Measurements from ENCODE around the gene PPIH.
"Not testable (repeated sequence)": the region's sequence is repeated elsewhere in the genome, so short reads cannot be mapped to it uniquely, and the experiment has no call there.

The PPIH gene

DNA sequence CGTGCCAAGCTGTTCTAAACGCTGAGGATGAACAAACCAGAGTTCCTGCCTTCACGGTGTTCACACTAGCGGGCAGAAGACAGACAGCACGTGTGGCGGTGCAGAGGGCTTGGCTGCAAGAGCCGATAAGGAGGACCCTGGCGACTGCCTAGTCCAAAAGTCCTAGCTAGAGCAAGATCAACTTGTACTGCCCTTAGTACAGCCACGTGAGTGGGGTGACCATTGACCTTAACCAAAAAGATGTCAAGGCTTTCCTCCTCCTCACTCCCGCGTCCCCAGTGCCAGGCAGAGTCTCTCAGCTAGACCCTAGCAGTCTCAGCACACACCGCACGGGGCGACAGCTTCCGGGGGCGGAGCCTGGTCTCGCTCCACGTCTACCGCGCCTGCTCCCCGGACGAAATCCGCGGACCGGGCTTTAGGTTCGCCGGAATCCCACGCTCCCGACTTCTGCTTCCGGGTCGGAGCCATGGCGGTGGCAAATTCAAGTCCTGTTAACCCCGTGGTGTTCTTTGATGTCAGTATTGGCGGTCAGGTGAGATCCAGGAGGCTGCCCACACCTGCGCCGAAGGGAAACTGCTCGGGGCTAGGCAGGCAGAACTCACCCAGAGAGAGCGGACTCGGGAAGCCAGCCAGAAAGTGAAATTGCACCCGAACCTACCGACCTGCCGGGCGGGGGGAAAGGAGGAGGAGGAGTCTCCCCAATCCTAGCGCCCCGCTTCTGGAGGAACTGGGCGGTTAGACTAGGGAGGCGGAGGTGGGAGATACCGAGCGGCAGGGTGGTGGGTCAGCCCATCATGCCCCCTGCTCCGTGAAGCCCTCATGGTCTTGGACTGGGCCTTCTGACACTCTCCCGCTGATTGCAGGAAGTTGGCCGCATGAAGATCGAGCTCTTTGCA, at the start of gene PPIH:
Gene PPIH, plus strand, starts transcription at position 443 of the 896 bp plus-strand sequence. Its CDS starts 24 bp downstream, at position 467.
- FAIRE-seq = peak; percentile 85

DNA sequence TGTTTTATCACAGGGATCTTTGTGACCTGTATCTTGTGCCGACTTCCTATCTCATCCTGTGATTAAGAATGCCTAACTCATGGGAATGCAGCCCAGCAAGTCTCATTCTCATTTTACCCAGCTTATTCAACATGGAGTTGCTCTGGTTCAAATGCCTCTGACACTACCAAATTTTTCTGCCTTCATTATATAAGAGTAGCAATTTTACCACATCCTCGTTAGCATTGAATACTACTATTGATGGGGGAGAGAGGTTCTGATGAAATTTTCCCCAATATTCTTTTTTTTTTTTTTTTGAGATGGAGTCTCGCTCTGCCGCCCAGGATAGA, 44.5 kb upstream of the PPIH start:
- no peak for FAIRE-seq

DNA sequence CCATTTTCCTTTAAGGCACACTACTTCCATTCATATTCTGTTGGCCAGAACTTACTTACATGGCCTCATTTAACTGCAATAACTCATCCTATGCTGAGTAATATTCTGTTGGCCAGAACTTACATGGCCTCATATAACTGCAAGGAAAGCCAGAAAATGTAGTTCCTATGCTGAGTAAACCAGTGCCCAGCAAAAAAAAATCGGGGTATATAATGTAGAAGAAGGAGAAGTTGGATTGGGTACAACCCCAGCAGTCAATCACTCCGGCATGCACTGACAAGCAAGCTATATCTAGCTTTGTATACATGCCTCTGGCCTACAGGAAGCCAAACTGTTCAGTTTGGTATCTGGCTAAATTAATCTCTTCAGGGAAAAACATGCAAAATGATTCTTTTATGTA, 39.4 kb upstream of the PPIH start:
- FAIRE-seq = no peak

DNA sequence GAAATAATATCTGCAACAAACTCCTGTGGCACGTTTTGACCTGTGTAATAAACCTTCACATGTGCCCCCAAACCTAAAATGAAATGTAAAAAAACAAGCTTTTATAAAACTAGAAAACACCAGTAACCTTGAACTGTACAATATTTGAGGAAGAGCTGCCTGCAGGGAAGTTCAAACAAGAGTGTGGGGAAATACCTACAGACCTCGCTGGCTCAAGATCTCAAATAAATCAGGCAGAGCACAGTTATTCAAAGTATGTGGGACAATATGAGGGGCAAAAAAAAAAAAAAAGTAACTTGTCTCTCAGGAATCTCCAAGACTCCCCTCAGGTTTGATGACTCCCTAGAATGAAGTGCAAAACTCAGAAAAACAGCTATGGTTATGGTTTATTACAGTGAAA, 37.9 kb upstream of the PPIH start:
- no peak for FAIRE-seq

DNA sequence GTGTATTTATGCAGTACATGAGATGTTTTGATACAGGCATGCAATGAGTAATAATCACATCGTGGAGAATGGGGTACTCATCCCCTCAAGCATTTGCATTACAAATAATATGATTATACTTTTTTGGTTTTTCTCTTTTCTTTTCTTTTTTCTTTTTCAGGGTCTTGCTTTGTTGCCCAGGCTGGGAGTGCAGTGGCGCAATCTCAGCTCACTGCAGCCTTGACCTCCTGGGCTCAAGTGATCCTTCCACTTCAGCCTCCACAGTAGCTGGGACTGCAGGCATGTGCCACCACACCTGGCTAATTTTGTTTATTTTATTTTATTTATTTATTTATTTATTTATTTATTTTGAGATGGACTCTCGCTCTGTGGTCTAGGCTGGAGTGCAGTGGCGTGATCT, 37.0 kb upstream of the PPIH start:
- FAIRE-seq = not testable (repeated sequence)

DNA sequence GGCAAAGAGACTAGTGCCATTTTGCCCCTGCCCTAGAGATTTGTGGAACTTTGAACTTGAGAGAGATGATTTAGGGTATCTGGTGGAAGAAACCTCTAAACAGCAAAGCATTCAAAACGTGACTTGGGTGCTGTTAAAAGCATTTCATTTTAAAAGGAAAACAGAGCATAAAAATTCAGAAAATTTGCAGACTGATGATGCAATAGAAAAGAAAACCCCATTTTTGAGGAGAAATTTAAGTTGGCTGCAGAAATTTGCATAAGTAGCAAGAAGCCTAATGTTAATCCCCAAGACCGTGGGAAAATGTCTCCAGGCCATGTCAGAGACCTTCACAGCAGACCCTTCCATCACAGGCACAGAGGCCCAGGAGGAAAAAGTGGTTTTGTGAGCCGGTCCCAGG, 31.0 kb upstream of the PPIH start:
- FAIRE-seq = not testable (repeated sequence)

DNA sequence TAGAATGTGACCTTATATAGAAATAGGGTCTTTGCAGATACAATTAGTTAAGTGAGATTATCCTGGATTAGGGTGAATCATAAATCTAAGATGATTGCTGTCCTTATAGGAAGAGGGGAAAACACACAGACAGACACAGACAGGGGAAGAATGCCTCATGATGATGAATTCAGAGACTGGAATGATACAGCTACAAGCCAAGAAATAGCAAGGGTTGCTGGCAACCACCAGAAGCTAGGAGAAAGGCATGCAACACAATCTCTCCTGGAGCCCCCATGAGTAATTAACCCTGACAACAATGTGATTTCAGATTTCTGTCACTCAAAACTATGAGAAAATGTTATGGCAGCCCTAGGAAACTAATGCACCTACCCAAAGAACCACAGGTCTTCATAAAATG, 19.1 kb upstream of the PPIH start:
- FAIRE-seq = no peak

DNA sequence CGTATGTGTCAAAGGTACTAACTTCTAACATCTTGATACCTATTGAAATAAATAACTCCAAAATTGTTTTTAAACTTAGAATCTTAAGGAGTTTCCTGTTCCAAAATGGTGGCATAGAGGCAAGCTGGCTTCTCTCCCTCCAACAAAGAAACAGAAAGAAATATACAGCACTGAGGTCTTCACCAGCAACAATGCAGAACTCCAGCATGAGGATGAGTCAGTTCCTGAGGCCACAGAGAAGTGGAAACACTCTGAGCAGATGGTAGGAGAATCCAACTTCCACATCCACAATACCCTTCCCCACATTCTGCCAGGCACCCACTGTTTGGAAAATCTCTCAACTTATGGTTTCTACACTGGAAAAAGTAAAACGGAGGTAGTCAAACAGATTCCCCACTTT, 12.2 kb upstream of the PPIH start:
- no peak for FAIRE-seq

DNA sequence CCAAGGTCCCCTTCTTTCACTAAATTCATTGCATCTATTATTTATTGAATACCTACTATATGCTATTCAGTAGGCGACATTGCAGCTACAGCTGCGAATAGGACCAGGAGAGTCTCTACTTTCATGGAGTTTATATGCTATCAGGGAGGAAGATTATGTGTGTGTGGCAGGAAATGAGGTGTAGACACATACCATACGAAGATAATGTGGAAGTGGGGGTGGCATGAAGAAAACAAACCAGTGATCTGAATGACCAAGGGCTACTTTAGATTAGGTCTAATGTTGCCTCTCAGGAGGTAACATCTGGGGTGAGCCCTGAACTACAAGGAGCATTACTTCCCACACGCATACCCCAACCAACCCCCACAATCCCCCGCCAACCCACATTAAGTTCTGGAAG, 1.0 kb upstream of the PPIH start:
- no peak for FAIRE-seq

DNA sequence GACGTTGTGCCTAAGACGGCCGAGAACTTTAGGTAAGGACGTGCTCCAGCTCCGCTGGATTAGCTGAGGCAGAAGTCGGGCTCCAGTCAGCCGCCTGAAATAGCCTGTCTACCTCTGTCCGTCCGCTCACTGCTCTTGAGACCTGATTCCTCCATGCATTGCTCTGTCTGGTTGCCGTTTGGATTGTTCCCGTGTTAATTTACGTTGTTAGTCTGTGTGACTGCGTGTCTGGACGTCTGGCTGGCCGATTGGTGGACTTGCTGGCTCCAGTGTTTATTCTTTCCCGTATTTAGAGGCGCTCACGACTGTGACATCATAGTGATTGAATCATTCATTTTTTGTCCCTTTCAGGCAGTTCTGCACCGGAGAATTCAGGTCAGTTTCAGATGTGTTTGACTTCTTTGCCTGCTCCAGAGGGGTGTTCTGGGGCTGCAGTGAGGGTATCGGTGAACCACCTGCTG, 684 bp downstream of the PPIH start:
- no peak for FAIRE-seq

DNA sequence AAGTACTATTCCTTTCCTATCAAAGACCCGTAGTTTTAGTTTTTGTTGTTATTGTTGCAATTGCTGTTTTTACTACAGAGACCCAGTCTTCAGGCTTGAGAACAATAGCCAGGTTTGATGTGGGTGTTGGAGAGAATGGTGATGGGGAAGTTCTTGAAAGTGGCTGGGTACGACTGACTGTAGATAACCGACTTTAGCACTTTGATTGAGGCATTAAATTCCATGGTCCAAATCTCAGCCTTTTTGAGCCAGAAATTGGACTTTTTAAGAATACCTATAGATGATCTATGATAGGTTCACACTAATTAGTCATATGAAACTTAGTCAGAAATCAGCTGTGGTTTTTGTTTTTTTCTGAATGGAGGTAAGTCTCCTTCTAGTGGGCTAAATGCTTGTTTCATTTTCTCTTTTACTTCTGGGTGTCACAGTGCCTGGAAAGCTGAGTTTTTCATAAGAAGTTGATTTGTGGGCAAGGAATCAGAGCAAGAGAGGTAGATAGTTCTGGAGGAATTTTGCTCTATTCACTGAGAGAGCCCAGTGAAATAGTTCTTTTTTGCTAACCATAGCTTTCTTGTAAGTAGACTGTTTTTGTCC, 2.8 kb downstream of the PPIH start:
- no peak for FAIRE-seq

DNA sequence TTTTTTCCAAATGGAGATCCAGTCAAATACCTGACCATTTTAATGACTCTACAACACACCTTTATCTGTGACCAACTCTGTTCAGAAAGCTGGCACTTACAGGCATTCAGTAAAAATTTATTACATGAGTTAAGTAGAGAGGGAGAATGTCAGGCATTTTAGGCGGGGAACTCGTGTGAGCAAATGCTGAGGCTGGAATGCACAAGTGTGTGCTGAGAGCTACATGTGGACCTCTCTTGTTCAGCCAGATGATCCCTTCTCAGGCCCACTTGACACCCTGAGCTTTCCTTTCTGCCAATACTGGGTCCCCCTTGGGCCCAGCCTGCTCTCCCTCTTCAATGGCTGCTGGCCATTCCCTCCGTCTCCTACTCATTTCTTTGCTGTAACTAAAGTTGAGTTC, 11.7 kb downstream of the PPIH start:
- no peak for FAIRE-seq

DNA sequence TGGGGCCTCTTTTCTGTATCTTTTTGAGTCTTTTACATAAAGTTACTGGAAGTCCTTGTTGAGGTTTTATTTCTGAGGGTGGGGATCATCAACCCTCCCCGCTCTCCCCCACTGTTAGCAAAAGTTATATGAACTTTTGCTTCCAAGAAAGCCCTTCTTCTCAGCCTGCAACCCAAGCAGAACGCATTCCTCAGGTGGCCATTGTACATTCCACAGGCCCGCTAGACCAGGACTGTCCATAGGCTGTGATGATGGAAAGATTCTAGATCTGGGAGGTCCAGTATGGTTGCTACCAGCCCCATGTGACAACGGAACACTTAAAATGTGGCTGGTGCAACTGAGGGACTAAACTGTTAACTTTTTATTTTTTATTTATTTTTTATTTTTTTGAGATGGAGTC, 12.2 kb downstream of the PPIH start:
- FAIRE-seq = no peak

DNA sequence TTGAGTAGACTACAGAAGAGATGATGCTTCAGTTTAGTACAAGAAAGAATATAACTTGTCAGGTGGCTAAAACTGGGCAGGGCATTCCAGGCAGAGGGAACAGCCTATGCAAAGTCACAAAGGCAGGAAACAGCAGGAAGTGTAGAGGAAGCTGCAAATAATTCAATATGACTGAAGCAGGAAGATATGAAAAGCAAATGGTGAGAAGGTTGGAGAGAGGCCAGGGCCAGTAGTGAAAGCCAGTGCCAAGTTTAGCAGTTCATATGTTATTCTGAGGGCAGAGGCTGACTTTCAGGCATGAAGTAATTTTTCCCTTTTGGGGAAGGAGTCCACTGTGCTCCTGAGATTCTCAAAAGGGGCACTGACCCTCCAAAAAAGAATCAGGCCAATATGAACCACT, 16.0 kb downstream of the PPIH start:
- no peak for FAIRE-seq

DNA sequence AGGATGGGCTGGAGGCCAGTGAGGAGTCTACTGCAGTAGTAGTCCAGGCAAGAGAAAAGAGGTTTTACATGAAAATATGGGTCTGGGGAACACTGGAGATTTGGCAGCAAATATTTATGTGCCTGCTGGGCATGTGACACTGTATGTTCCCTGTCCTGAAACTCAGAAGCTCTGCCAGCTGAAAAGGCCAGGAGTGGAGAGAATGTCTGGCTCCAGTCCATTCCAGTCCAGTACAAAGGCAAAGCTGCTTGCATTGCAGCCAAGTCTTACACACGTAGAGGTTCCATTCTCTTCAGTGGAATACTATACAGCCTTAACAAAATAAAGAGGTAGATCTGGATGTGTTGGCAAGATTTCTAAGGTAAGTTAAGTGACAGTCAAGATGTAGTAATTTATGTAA, 16.5 kb downstream of the PPIH start:
- no peak for FAIRE-seq

DNA sequence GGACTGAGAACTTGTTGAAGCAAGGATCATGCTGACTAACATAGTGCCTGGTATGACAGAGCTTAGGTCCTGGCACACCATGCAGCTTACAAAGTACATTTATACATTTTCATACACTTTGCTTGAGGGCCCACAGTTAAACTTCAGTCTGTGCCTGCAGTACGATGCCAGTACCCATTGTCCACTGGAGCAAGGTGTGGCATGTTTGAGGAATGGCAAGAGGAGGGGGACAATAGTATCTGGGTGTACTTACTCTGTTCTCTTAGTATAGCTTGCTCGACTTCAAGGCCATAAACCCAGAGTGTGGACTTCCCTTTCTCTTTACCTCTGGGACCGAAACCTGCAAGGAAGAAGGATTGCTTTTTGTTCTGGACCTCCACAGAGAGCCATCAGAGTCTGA, 17.2 kb downstream of the PPIH start:
- FAIRE-seq = no peak

DNA sequence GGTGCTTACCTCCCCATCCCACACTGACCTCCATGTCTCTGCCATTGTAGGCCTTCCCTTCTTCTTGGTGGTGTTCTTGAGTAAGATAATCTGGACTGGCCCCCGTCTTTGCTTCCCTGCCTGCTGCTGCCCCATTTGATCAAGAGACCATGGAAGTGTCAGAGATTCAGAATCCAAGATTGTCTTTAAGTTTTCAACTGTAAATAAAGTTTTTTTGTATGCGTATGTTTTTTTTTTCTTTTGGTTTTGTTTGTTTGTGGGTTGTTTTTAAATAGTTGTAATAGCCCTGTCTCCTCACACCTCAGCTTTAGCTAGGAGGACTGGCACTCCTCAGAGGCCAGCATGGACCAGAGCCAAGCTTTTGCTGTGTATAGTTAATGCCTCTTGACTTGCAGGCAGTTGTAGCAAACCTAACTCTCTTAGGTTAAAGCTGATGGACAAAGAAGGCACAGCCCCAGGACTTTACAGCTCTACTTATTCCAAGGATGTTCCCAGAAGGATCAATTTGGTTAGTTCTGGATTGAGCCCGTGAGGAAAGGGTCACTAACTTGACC, 18.4 kb downstream of the PPIH start:
- FAIRE-seq = no peak

DNA sequence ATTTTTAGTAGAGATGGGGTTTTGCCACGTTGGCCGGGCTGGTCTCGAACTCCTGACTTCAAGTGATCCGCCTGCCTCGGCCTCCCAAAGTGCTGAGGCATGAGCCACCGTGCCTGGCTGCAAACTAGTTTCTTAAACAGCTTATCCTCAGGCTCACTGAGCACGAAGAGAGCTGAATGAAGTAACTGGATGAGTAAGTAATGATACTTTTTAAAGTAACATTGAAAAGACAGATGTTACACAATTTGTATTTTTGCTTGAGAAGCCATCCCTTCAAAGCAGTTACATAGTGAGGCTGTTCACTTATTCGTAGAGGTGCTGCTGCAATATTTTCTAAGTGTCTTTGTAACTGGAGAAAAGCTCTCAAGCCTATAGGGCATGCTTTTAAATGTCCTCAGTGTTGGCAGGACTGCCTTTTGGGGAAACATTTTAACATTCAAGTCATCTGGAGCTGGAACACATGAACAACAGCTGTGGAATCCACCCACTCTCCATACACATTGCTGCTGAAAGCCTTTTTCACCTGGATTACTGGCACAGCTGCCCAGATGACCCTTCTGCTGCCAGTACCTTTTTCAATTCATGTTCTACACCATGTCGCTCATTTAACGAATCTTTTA, 21.3 kb downstream of the PPIH start:
- FAIRE-seq = no peak

DNA sequence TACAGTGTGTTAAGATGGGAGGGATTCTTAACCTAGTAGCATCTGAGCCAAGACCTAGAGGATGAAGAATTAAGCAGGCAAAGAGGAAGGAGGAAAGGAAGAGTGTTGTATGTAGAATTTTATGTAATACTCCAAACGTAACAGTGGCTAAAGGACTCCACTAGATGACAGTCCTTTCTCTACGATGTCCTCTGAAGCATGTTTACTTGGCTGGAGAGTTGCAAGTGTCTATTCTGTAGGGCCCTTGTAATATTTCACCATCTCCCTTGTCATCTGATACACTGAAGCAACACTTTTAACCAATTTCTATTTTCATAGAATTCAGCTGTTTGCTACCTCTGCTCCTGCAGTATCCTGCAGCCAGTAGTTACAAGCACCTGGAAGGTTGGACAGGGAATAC, 21.8 kb downstream of the PPIH start:
- no peak for FAIRE-seq

DNA sequence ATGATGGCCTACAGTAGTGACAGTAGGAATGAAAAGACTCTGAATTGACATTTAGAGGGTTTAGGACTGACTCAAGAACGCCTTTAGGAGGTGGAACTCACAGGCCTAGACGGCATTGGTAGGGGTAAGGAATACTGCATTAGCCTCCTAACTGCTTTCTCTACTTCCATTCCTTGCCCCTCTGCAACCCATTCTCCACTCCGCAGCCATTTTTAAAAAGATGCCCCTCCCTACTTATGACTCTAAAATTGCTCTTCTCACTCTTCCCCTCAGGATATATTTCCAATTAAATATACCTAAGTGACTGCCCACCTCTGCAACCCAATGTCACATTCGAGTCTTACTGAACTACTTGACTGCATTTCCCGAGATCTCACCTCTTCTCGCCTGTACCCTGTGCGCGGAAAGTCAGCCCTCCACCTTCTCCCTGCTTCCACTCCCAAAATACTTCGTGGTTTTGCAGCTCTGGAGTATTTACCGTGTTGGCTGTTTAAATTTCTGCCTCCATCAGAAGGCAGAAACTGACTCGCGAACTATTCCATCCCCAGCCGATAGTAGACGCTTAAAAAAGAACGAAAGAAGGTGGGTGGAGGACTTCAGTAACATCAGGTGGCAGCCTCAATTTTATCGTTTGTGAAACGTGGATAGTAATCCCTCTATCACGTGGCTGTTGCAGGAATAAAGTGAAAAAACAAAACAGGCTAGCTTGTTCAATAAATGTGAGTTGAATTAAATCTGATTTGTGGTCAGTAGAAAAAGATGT, 22.9 kb downstream of the PPIH start:
- FAIRE-seq = no peak

DNA sequence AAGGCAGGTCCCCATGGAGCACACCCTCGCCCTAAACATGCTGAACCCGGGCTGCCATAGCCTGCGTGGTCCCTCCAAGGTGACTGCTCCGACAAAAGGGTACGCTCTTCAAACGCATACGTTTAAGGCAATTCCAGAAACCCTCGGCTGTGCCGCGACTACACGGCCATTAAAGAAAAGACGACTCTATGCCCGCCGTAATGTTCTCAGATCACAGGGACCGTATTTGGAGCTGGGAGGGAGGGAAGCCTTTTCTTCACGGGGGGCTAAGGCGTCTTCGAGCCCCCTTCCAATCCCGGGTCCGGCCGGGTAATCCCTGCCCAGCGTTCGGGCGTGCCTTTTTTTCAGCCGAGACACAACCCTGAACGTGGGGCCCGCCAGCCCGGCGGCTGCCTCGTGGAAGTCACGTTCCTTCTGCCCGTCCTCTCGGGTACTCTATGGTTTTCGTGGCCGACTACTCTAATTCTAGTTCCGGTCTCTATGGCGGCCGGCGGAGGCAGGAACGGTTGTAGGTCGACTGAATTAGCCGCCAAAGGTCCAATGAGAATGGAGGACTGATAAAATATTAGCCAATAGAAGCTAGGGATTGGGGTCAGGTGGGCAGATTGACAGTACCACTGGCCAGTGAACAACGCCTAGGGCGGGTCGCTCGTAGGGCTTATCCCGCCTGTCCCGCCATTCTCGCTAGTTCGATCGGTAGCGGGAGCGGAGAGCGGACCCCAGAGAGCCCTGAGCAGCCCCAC, 23.7 kb downstream of the PPIH start, which contains the start of gene YBX1:
Gene YBX1, plus strand, starts transcription at position 678 of the 743 bp plus-strand sequence. CDS start 148 bp downstream, outside the sequence.
- FAIRE-seq = peak; percentile 96

DNA sequence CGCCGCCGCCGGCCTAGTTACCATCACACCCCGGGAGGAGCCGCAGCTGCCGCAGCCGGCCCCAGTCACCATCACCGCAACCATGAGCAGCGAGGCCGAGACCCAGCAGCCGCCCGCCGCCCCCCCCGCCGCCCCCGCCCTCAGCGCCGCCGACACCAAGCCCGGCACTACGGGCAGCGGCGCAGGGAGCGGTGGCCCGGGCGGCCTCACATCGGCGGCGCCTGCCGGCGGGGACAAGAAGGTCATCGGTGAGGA, 24.2 kb downstream of the PPIH start:
- not testable (repeated sequence) for FAIRE-seq

All from A204.1 (cell line).